ENCODE measurements around the gene ARF6. TPM values are rescaled to one million over a fixed set of nuclear protein-coding genes. Genes with fewer than 3 reads are reported as not detected.
"Not testable (repeated sequence)": the region's sequence is repeated elsewhere in the genome, so short reads cannot be mapped to it uniquely, and the experiment has no call there.

The ARF6 gene
- total RNA-seq, 1 donor from 2014 or later: 65.3 TPM

- intact Hi-C loops (cut with DNase I): no loop called here
- Histone ChIP-seq H3K4me1 (peaks cover 18% of the 10 kb centered on the region), H3K4me3 (no peak overlapping the region), H3K27ac (no peak overlapping the region), H3K36me3 (no peaks in the 10 kb centered on the region), H3K9me3 (no peaks in the 10 kb centered on the region), H3K27me3 (ENCODE audit: low read depth) (no peaks in the 10 kb centered on the region)
- DNase-seq (no peak), ATAC-seq (no peak)
- TF ChIP-seq, protein P1, sequence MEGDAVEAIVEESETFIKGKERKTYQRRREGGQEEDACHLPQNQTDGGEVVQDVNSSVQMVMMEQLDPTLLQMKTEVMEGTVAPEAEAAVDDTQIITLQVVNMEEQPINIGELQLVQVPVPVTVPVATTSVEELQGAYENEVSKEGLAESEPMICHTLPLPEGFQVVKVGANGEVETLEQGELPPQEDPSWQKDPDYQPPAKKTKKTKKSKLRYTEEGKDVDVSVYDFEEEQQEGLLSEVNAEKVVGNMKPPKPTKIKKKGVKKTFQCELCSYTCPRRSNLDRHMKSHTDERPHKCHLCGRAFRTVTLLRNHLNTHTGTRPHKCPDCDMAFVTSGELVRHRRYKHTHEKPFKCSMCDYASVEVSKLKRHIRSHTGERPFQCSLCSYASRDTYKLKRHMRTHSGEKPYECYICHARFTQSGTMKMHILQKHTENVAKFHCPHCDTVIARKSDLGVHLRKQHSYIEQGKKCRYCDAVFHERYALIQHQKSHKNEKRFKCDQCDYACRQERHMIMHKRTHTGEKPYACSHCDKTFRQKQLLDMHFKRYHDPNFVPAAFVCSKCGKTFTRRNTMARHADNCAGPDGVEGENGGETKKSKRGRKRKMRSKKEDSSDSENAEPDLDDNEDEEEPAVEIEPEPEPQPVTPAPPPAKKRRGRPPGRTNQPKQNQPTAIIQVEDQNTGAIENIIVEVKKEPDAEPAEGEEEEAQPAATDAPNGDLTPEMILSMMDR (IDR thresholded peaks at IDR 0.05): no peak
Measured at GRCh38 chr14:49870908-49871307, 22.0 kb upstream of the ARF6 start.

DNA sequence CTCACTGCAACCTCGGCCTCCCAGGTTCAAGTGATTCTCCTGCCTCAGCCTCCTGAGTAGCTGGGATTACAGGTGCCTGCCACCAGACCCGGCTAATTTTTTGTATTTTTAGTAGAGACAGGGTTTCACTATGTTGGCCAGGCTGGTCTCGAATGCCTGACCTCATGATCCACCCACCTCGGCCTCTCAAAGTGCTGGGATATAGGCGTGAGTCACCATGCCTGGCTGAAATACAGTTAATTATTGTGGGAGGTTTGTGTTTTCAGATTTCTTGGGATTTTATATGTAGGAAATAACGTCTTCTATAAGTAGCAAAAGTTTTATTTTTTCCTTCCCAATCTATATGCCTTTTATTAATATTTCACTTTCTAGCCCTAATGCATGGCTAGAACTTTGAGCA, 19.3 kb upstream of the ARF6 start:
- H3K4me3 ChIP-seq; H3K4me1 ChIP-seq; H3K27me3 ChIP-seq (ENCODE audit: low read depth); H3K9me3 ChIP-seq; intact Hi-C loops (cut with DNase I); H3K36me3 ChIP-seq; ATAC-seq; H3K27ac ChIP-seq; DNase-seq: not testable (repeated sequence)

- DNase-seq (no peak), ATAC-seq (no peak)
- no peaks in the 10 kb centered on the region for H3K9me3 ChIP-seq
- no peaks in the 10 kb centered on the region for H3K36me3 ChIP-seq
- TF ChIP-seq, protein P1 (IDR thresholded peaks at IDR 0.05): no peak
- H3K27ac ChIP-seq: no peak overlapping the region
- no peak overlapping the region for H3K4me3 ChIP-seq
- intact Hi-C loops (cut with DNase I): no loop called here
- no peaks in the 10 kb centered on the region for H3K27me3 ChIP-seq (ENCODE audit: low read depth)
- no peaks in the 10 kb centered on the region for H3K4me1 ChIP-seq
Measured at GRCh38 chr14:49875640-49876198, 17.2 kb upstream of the ARF6 start.

- Histone ChIP-seq H3K9me3 (no peaks in the 10 kb centered on the region), H3K4me1 (no peaks in the 10 kb centered on the region), H3K27ac (no peak overlapping the region), H3K4me3 (no peak overlapping the region), H3K27me3 (ENCODE audit: low read depth) (no peaks in the 10 kb centered on the region), H3K36me3 (no peaks in the 10 kb centered on the region)
- TF ChIP-seq, protein P1 (IDR thresholded peaks at IDR 0.05): no peak
- intact Hi-C loops (cut with DNase I): no loop called here
- ATAC-seq: no peak
- DNase-seq: no peak
Measured at GRCh38 chr14:49876563-49877127, 16.2 kb upstream of the ARF6 start.

DNA sequence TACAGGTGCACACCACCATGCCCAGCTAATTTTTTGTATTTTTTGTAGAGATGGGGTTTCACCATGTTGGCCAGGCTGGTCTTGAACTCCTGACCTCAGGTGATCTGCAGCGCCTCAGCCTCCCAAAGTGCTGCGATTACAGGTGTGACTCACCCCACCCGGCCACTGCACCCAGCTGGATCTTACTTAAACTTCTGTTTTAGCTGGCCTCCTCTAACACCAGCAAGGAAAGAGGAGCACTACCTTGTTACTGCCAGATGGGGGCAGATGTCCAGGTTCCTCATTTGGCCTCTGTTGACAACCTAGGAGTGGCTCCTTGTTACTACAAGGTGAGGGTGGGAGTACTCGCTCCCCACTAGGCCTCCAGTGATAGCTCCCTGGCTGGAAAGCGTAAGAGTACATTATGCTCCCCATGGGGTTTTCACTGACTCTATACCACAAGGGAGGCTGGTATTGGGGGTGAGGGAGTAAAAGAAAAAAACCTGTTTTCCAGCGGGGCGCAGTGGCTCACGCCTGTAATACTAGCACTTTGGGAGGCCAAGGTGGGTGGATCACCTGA, 13.2 kb upstream of the ARF6 start:
- intact Hi-C loops (cut with DNase I): no loop called here
- ATAC-seq (peak; percentile 92 to 93), DNase-seq (peak; percentile 58)
- Histone ChIP-seq H3K27ac (peak overlapping the region; percentile 41), H3K4me1 (no peaks in the 10 kb centered on the region), H3K9me3 (no peaks in the 10 kb centered on the region), H3K36me3 (no peaks in the 10 kb centered on the region), H3K4me3 (no peak overlapping the region), H3K27me3 (ENCODE audit: low read depth) (no peaks in the 10 kb centered on the region)
- TF ChIP-seq, protein P1 (IDR thresholded peaks at IDR 0.05): peak; percentile 72
